ENCODE results near the gene PSIP1.

- TF ChIP-seq, protein P1, sequence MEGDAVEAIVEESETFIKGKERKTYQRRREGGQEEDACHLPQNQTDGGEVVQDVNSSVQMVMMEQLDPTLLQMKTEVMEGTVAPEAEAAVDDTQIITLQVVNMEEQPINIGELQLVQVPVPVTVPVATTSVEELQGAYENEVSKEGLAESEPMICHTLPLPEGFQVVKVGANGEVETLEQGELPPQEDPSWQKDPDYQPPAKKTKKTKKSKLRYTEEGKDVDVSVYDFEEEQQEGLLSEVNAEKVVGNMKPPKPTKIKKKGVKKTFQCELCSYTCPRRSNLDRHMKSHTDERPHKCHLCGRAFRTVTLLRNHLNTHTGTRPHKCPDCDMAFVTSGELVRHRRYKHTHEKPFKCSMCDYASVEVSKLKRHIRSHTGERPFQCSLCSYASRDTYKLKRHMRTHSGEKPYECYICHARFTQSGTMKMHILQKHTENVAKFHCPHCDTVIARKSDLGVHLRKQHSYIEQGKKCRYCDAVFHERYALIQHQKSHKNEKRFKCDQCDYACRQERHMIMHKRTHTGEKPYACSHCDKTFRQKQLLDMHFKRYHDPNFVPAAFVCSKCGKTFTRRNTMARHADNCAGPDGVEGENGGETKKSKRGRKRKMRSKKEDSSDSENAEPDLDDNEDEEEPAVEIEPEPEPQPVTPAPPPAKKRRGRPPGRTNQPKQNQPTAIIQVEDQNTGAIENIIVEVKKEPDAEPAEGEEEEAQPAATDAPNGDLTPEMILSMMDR (IDR thresholded peaks at IDR 0.05; ENCODE audit: poor library complexity): no peak
- no peak for TF ChIP-seq EZH2 (IDR thresholded peaks at IDR 0.05; ENCODE audit: borderline replicate concordance)
These were observed 56.8 kb downstream of the PSIP1 start for GRCh38 chr9:15453956-15454355.
